HepG2 (cell line): ENCODE measurements around the gene INPP1. TPM values are rescaled to one million over a fixed set of nuclear protein-coding genes. Genes with fewer than 3 reads are reported as not detected.

Experiments used
- ARNTL ChIP-seq: sonication (generic); formaldehyde crosslinking; IDR thresholded peaks from 2 replicates; pipeline ENCODE4 v1.4.0; 2020; ENCODE audit warnings: mild to moderate bottlenecking, missing genetic modification reagents
- ATRX ChIP-seq: sonication (generic); formaldehyde crosslinking; IDR thresholded peaks from 2 replicates; pipeline ENCODE4 v1.4.0; 2020; ENCODE audit warnings: missing genetic modification reagents, borderline replicate concordance
- FOXJ3 ChIP-seq: sonication (generic); formaldehyde crosslinking; IDR thresholded peaks from 2 replicates; pipeline ENCODE4 v1.4.0; 2020; ENCODE audit warnings: missing genetic modification reagents, mild to moderate bottlenecking, borderline replicate concordance
- FOXK1 ChIP-seq: sonication (generic); formaldehyde crosslinking; IDR thresholded peaks from 2 replicates; pipeline ENCODE4 v1.4.0; 2020; ENCODE audit warnings: low read depth, missing genetic modification reagents, borderline replicate concordance
- IKZF4 ChIP-seq: sonication (generic); formaldehyde crosslinking; IDR thresholded peaks from 2 replicates; pipeline ENCODE4 v1.5.1; 2020; ENCODE audit warnings: borderline replicate concordance, mild to moderate bottlenecking, low read depth, missing genetic modification reagents; ENCODE audit errors: not compliant biosample characterization
- KAT8 ChIP-seq: IDR thresholded peaks from 2 replicates; pipeline ENCODE4 v1.6.1; 2016; ENCODE audit warnings: missing genetic modification reagents, missing compliant biosample characterization
- SRSF4 ChIP-seq: fragments of 200-400 bp; formaldehyde crosslinking; IDR thresholded peaks from one replicate; pipeline ENCODE4 v1.6.1; 2018; ENCODE audit warnings: mild to moderate bottlenecking, low read depth, low read length, moderate library complexity; ENCODE audit not compliant: poor library complexity, severe bottlenecking
- ZNF124 ChIP-seq: sonication (generic); formaldehyde crosslinking; IDR thresholded peaks from 2 replicates; pipeline ENCODE4 v1.4.0; 2020; ENCODE audit warnings: missing genetic modification reagents
- ZNF160 ChIP-seq: sonication (generic); formaldehyde crosslinking; IDR thresholded peaks from 2 replicates; pipeline ENCODE4 v1.8.0; 2022; ENCODE audit warnings: mild to moderate bottlenecking, inconsistent platforms, missing genetic modification reagents
- ZNF350 ChIP-seq: sonication (generic); formaldehyde crosslinking; IDR thresholded peaks from 2 replicates; pipeline ENCODE4 v1.4.0; 2020; ENCODE audit warnings: mild to moderate bottlenecking, low read depth, missing genetic modification reagents, borderline replicate concordance
- ZNF530 ChIP-seq: sonication (generic); formaldehyde crosslinking; IDR thresholded peaks from 2 replicates; pipeline ENCODE4 v1.5.0; 2020; ENCODE audit warnings: low read depth, mild to moderate bottlenecking, missing genetic modification reagents
- polyA plus RNA-seq, 8 experiments: library from polyadenylated mRNA; depleted of rRNA in 3 of 8; stranded (reverse) in 7 of 8; unstranded in 1 of 8; fragments of >200 nt; fragmentation: Illumina TruSeq in 4 of 8; extraction: Trizol in 4 of 8; gene quantifications; 2 replicates each; pipeline versions ENCODE4 v1.2.1 to v1.2.3, GENCODE V29; 2011 to 2016; ENCODE audit warnings: low read depth in 4 of 8, missing spikeins in 1 of 8, mixed read lengths in 1 of 8; ENCODE audit not compliant: insufficient read depth in 1 of 8
- total RNA-seq, 5 experiments: library from RNA; depleted of rRNA; stranded (reverse); fragments of >200 nt; fragmentation: Illumina TruSeq; extraction: Trizol; gene quantifications; 2 replicates each; pipeline ENCODE4 v1.2.3, GENCODE V29; 2016; ENCODE audit warnings: low read depth in 1 of 5
- TF ChIP-seq, protein P1 (sequence below): sonication (generic); formaldehyde crosslinking; IDR thresholded peaks from 2 replicates; pipeline ENCODE4 v1.5.1; 2020; ENCODE audit warnings: mild to moderate bottlenecking, missing genetic modification reagents, borderline replicate concordance
- TF ChIP-seq, protein P2 (sequence below): sonication (generic); formaldehyde crosslinking; conservative IDR thresholded peaks from 2 replicates; pipeline ENCODE4 v1.8.1; 2023; ENCODE audit warnings: missing genetic modification reagents
- TF ChIP-seq, protein P3 (sequence below), 2 experiments: fragments of 450-650 bp in 1 of 2; sonication (generic) in 1 of 2; formaldehyde crosslinking; IDR thresholded peaks; 2 replicates each; pipeline versions ENCODE4 v1.5.0 to v1.8.0; 2020 to 2022; ENCODE audit warnings: mild to moderate bottlenecking in 1 of 2, missing genetic modification reagents in 1 of 2
- TF ChIP-seq, protein P4 (sequence below): sonication (generic); formaldehyde crosslinking; IDR thresholded peaks from 2 replicates; pipeline ENCODE4 v1.4.0; 2020; ENCODE audit warnings: low read depth, mild to moderate bottlenecking, missing genetic modification reagents
- TF ChIP-seq, protein P5 (sequence below): sonication (generic); formaldehyde crosslinking; IDR thresholded peaks from 2 replicates; pipeline ENCODE4 v1.4.0; 2020; ENCODE audit warnings: missing genetic modification reagents, borderline replicate concordance

INPP1 gene
- total and polyA plus RNA-seq, 2 of the 13 experiments (the other 11 are each of a cell fraction or from before 2014, with no cell fraction given) = 10.0 to 13.3 TPM

DNA sequence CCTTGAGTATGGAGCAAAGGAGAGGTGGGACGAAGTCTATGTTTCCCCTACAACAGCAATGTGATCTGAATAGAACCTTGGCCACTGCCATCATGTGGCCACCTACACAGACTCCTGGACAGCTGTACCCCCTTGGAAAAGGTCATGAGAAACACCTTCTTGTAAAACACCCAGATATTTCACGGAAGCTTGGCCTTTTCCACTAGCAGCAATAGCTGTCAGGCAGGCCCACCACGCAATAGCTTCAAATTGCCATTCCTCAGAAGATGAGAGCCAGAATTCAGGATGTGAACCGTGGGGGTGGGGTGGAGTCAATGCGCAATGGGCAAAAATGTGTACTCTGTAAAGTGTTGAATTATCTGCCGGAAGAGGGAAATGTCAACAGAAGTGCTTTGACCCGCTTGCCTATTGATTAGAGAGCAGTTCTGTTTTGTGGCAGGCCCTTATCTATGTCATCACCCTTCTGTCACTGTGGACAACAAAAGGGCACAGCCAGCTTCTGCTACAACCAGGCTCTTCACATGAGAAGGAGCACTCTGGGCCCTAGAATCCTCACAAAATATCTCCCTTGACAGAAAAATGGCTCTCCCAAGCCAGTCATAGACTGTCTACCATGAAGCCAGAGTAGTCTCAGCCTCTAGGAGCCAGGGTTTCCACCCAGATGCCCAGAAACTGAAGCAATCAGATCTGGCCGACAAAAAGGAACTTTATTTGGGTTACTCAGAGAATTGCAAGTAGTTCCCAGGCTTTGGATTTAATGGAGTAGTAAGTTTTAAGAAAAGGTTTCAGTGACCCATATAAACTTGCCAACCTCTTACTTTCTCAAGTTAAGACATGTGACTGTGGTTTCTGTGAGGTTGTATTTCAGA is 9.5 kb downstream of the INPP1 start (continued):
- TF ChIP-seq, protein P1, sequence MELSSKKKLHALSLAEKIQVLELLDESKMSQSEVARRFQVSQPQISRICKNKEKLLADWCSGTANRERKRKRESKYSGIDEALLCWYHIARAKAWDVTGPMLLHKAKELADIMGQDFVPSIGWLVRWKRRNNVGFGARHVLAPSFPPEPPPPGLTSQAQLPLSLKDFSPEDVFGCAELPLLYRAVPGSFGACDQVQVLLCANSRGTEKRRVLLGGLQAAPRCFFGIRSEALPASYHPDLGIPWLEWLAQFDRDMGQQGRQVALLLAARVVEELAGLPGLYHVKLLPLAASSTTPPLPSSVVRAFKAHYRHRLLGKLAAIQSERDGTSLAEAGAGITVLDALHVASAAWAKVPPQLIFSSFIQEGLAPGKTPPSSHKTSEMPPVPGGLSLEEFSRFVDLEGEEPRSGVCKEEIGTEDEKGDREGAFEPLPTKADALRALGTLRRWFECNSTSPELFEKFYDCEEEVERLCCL = peak; percentile 58; the same call in 1 of the 2 replicates
- TF ChIP-seq, protein P2, sequence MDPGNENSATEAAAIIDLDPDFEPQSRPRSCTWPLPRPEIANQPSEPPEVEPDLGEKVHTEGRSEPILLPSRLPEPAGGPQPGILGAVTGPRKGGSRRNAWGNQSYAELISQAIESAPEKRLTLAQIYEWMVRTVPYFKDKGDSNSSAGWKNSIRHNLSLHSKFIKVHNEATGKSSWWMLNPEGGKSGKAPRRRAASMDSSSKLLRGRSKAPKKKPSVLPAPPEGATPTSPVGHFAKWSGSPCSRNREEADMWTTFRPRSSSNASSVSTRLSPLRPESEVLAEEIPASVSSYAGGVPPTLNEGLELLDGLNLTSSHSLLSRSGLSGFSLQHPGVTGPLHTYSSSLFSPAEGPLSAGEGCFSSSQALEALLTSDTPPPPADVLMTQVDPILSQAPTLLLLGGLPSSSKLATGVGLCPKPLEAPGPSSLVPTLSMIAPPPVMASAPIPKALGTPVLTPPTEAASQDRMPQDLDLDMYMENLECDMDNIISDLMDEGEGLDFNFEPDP (CRISPR knock-in tag) = 0 out of 2 replicates have a peak, but pooled peaks have one; percentile 72
- TF ChIP-seq ZNF530 (no peak), ZNF160 (CRISPR knock-in tag) (peak; percentile 82), FOXJ3 (CRISPR knock-in tag) (peak; percentile 99), SRSF4 (no peak), KAT8 (CRISPR knock-in tag) (peak; percentile 93), IKZF4 (CRISPR knock-in tag) (no peak), ARNTL (CRISPR knock-in tag) (peak; percentile 88), FOXK1 (CRISPR knock-in tag) (peak; percentile 93), ZNF350 (CRISPR knock-in tag) (peak; percentile 97), ZNF124 (CRISPR knock-in tag) (peak; percentile 93), ATRX (CRISPR knock-in tag) (no peak; the same call in 1 of the 2 replicates)
- TF ChIP-seq, protein P3, sequence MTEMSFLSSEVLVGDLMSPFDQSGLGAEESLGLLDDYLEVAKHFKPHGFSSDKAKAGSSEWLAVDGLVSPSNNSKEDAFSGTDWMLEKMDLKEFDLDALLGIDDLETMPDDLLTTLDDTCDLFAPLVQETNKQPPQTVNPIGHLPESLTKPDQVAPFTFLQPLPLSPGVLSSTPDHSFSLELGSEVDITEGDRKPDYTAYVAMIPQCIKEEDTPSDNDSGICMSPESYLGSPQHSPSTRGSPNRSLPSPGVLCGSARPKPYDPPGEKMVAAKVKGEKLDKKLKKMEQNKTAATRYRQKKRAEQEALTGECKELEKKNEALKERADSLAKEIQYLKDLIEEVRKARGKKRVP (CRISPR knock-in tag; IDR thresholded peaks at IDR 0.05) = peak in 1 of 2 experiments; percentile 96; a peak in 2 of 4 replicates
- TF ChIP-seq, protein P4, sequence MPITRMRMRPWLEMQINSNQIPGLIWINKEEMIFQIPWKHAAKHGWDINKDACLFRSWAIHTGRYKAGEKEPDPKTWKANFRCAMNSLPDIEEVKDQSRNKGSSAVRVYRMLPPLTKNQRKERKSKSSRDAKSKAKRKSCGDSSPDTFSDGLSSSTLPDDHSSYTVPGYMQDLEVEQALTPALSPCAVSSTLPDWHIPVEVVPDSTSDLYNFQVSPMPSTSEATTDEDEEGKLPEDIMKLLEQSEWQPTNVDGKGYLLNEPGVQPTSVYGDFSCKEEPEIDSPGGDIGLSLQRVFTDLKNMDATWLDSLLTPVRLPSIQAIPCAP (CRISPR knock-in tag) = peak; percentile 86; the same call in 1 of the 2 replicates
- TF ChIP-seq, protein P5, sequence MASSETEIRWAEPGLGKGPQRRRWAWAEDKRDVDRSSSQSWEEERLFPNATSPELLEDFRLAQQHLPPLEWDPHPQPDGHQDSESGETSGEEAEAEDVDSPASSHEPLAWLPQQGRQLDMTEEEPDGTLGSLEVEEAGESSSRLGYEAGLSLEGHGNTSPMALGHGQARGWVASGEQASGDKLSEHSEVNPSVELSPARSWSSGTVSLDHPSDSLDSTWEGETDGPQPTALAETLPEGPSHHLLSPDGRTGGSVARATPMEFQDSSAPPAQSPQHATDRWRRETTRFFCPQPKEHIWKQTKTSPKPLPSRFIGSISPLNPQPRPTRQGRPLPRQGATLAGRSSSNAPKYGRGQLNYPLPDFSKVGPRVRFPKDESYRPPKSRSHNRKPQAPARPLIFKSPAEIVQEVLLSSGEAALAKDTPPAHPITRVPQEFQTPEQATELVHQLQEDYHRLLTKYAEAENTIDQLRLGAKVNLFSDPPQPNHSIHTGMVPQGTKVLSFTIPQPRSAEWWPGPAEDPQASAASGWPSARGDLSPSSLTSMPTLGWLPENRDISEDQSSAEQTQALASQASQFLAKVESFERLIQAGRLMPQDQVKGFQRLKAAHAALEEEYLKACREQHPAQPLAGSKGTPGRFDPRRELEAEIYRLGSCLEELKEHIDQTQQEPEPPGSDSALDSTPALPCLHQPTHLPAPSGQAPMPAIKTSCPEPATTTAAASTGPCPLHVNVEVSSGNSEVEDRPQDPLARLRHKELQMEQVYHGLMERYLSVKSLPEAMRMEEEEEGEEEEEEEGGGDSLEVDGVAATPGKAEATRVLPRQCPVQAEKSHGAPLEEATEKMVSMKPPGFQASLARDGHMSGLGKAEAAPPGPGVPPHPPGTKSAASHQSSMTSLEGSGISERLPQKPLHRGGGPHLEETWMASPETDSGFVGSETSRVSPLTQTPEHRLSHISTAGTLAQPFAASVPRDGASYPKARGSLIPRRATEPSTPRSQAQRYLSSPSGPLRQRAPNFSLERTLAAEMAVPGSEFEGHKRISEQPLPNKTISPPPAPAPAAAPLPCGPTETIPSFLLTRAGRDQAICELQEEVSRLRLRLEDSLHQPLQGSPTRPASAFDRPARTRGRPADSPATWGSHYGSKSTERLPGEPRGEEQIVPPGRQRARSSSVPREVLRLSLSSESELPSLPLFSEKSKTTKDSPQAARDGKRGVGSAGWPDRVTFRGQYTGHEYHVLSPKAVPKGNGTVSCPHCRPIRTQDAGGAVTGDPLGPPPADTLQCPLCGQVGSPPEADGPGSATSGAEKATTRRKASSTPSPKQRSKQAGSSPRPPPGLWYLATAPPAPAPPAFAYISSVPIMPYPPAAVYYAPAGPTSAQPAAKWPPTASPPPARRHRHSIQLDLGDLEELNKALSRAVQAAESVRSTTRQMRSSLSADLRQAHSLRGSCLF (CRISPR knock-in tag) = no peak
